Cardiac fibroblast (primary cell): Measurements from ENCODE around the gene NMUR1.
"Not testable (repeated sequence)": the region's sequence is repeated elsewhere in the genome, so short reads cannot be mapped to it uniquely, and the experiment has no call there.

Experiments used
- DNase-seq, 2 donors: peaks; one replicate each; pipeline versions ENCODE4 v3.0.0 to v3.0.0-alpha.2; 2010; ENCODE audit warnings: low read depth in 2 of 2
- H3K4me3 ChIP-seq, 2 donors: replicated peaks in 1 of 2; 1 replicate in 1 of 2; 2 replicates in 1 of 2; pipeline ENCODE4 v1.5.1; 2011; ENCODE audit warnings: low read depth in 2 of 2, low read length in 2 of 2, mild to moderate bottlenecking in 2 of 2, moderate library complexity in 1 of 2
- TF ChIP-seq, protein P1 (sequence below): IDR thresholded peaks from one replicate; pipeline ENCODE4 v1.5.1; 2011; ENCODE audit warnings: low read depth, mild to moderate bottlenecking, low read length, inconsistent platforms

The NMUR1 gene, protein sequence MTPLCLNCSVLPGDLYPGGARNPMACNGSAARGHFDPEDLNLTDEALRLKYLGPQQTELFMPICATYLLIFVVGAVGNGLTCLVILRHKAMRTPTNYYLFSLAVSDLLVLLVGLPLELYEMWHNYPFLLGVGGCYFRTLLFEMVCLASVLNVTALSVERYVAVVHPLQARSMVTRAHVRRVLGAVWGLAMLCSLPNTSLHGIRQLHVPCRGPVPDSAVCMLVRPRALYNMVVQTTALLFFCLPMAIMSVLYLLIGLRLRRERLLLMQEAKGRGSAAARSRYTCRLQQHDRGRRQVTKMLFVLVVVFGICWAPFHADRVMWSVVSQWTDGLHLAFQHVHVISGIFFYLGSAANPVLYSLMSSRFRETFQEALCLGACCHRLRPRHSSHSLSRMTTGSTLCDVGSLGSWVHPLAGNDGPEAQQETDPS

GRCh38 chr2:231530099-231531011 is at the start of gene NMUR1:
Gene NMUR1 (minus strand): TSS chr2:231530445. CDS start chr2:231530361, 84 bp downstream.
- peak within 1 kb of the TSS in 1 of 2 donors; percentile 10 for H3K4me3 ChIP-seq
- peak; percentile 12 to 36 for DNase-seq
- TF ChIP-seq, protein P1, sequence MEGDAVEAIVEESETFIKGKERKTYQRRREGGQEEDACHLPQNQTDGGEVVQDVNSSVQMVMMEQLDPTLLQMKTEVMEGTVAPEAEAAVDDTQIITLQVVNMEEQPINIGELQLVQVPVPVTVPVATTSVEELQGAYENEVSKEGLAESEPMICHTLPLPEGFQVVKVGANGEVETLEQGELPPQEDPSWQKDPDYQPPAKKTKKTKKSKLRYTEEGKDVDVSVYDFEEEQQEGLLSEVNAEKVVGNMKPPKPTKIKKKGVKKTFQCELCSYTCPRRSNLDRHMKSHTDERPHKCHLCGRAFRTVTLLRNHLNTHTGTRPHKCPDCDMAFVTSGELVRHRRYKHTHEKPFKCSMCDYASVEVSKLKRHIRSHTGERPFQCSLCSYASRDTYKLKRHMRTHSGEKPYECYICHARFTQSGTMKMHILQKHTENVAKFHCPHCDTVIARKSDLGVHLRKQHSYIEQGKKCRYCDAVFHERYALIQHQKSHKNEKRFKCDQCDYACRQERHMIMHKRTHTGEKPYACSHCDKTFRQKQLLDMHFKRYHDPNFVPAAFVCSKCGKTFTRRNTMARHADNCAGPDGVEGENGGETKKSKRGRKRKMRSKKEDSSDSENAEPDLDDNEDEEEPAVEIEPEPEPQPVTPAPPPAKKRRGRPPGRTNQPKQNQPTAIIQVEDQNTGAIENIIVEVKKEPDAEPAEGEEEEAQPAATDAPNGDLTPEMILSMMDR = peak; percentile 20

DNA sequence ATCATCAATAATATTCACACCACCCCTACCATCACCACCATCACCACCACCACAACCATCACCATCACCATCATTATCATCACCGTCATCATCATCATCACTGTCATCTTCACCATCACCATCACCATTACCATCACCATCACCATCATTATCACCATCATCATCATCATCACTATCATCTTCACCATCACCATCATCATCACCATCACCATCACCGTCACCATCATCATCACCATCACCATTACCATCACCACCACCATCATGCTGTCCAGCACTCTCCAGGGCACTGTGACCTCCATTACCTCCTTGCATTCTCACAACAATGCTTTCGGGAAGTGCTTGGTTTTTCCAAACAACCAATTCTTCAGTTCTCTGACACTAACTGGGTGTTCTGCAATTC is 49.3 kb upstream of the NMUR1 start:
- no peak overlapping the region for H3K4me3 ChIP-seq
- TF ChIP-seq, protein P1 = no peak
- no peak for DNase-seq

GRCh38 chr2:231578655-231579054 is 48.4 kb upstream of the NMUR1 start:
- not testable (repeated sequence) for DNase-seq, H3K4me3 ChIP-seq

DNA sequence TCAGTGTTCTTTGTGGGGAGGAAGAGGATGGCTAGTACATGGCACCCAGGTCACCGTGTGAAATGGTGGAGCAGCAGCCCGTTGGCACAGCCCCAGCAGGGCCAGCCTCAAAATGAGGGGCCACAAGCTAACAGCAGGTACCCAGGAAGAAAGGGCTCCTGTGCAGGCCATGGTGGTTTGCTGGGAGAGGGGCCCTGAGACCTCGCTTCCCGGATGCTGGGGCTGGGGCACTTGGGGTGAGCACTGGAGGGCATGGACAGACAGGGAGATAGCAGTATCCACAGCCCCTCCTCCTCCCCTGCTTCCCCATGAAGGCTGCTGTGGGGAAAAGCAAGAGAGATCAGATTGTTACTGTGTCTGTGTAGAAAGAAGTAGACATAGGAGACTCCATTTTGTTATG is 46.2 kb upstream of the NMUR1 start:
- DNase-seq = no peak
- H3K4me3 ChIP-seq = no peak overlapping the region
- TF ChIP-seq, protein P1 = no peak

GRCh38 chr2:231575612-231576256 is 45.5 kb upstream of the NMUR1 start:
- no peak overlapping the region for H3K4me3 ChIP-seq
- DNase-seq = no peak
- TF ChIP-seq, protein P1 = no peak

- TF ChIP-seq, protein P1 = no peak
- DNase-seq = no peak
These were observed 43.6 kb upstream of the NMUR1 start for GRCh38 chr2:231573698-231574421.

More at GRCh38 chr2:231573698-231574421, 43.6 kb upstream of the NMUR1 start:
- no peak overlapping the region for H3K4me3 ChIP-seq
